MM.1S (cell line): Measurements from ENCODE around the gene GATC.

Experiments used
- CTCF ChIP-seq: fragments of 300-600 bp; sonication (generic); IDR thresholded peaks from 2 replicates; pipeline ENCODE4 v1.5.1; 2016; ENCODE audit warnings: antibody characterized with exemption, low read length, mixed read lengths
- EZH2 ChIP-seq: fragments of 300-600 bp; sonication (generic); optimal IDR thresholded peaks from 2 replicates; pipeline ENCODE3; 2017; ENCODE audit warnings: low read depth, mild to moderate bottlenecking, antibody characterized with exemption, low read length, mixed read lengths

GRCh38 chr12:120479458-120479857 lies 33.2 kb downstream of the GATC start:
- TF ChIP-seq CTCF (no peak), EZH2 (no peak)
